GM19463 (cell line): ENCODE data around the gene TMEM40.
"Not testable (repeated sequence)": the region's sequence is repeated elsewhere in the genome, so short reads cannot be mapped to it uniquely, and the experiment has no call there.

Experiments used
- ATAC-seq: cut with Tn5 transposase; IDR thresholded peaks from one replicate; pipeline ENCODE4 v1.9.1; 2021; ENCODE audit warnings: mild to moderate bottlenecking, moderate library complexity; ENCODE audit not compliant: unreplicated experiment

The TMEM40 gene

GRCh38 chr3:12759097-12759679 lies at the start of gene TMEM40:
Gene TMEM40 (minus strand): TSS chr3:12759259. CDS start chr3:12749832, 9,427 bp downstream.
- ATAC-seq, result no peak

- no peak for ATAC-seq
These were observed 49.5 kb upstream of the TMEM40 start for GRCh38 chr3:12808587-12808986.

- ATAC-seq, result no peak
These were observed 48.7 kb upstream of the TMEM40 start for GRCh38 chr3:12807601-12808359.

- no peak for ATAC-seq
These were observed 48.0 kb upstream of the TMEM40 start for GRCh38 chr3:12807066-12807465.

- ATAC-seq, result no peak
These were observed 44.3 kb upstream of the TMEM40 start for GRCh38 chr3:12803371-12803770.

- no peak for ATAC-seq
These were observed 40.7 kb upstream of the TMEM40 start for GRCh38 chr3:12799525-12800440.

- ATAC-seq, result no peak
These were observed 39.6 kb upstream of the TMEM40 start for GRCh38 chr3:12798559-12799179.

- ATAC-seq, result no peak
These were observed 39.0 kb upstream of the TMEM40 start for GRCh38 chr3:12797892-12798558.

- no peak for ATAC-seq
These were observed 38.2 kb upstream of the TMEM40 start for GRCh38 chr3:12797124-12797891.

- ATAC-seq, result no peak
These were observed 37.4 kb upstream of the TMEM40 start, which contains the start of gene CAND2 for GRCh38 chr3:12796171-12797123. Gene CAND2 (plus strand): TSS chr3:12796680. CDS start chr3:12796721, 41 bp downstream.

GRCh38 chr3:12793701-12794100 lies 34.6 kb upstream of the TMEM40 start:
- ATAC-seq, result no peak

GRCh38 chr3:12791430-12791829 lies 32.4 kb upstream of the TMEM40 start:
- no peak for ATAC-seq

GRCh38 chr3:12787967-12788690 lies 29.1 kb upstream of the TMEM40 start:
- not testable (repeated sequence) for ATAC-seq

GRCh38 chr3:12787346-12787745 lies 28.3 kb upstream of the TMEM40 start:
- ATAC-seq, result not testable (repeated sequence)

GRCh38 chr3:12785096-12785495 lies 26.0 kb upstream of the TMEM40 start:
- ATAC-seq, result no peak

- ATAC-seq, result no peak
These were observed 23.2 kb upstream of the TMEM40 start for GRCh38 chr3:12782172-12782815.

GRCh38 chr3:12780751-12781150 lies 21.7 kb upstream of the TMEM40 start:
- ATAC-seq, result no peak
